ENCODE measurements around the gene ATP6V1F.
"Not testable (repeated sequence)": the region's sequence is repeated elsewhere in the genome, so short reads cannot be mapped to it uniquely, and the experiment has no call there.

ATP6V1F gene

GRCh38 chr7:128903621-128904361 is 41.1 kb downstream of the ATP6V1F start:
- DNase-seq, result no peak

DNA sequence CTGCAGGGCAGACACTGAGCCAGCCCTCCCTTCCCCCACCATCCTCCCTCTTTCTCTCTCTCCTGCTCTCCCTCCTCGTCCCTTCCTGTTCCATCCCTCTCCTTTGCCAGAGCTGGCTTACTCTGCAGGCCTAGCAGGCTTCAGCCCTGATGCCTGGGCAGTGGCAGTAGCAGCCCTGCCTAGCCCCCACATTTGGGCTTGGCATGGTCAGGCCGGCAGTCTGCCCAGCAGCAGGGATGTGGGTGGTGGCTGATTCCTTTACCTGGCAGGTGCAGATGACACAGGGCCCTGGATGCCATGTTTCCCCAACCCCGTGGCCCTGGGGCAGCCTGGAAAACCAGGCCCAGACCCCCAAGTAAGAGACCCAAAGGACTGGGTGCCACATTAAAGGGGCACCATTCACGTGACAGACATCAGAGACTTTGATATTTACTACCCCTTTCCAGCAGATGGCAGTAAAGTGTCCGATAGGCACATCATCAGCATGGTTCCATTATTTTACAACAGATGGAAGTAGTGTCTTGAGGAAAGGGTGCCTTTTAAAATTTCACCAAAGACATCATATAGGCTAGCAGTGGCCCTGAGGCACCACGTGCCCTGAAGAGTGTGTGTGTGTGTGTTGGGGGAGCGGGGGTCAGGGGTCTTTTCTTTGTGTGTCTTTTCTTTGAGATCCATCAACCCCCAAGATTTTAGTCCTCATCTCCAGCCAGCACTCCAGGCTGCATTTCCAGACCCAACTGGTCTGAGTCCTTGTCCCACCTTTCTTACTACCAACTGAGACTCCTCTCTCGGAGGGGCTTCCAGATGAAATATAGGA is 41.9 kb downstream of the ATP6V1F start:
- DNase-seq, result no peak

DNA sequence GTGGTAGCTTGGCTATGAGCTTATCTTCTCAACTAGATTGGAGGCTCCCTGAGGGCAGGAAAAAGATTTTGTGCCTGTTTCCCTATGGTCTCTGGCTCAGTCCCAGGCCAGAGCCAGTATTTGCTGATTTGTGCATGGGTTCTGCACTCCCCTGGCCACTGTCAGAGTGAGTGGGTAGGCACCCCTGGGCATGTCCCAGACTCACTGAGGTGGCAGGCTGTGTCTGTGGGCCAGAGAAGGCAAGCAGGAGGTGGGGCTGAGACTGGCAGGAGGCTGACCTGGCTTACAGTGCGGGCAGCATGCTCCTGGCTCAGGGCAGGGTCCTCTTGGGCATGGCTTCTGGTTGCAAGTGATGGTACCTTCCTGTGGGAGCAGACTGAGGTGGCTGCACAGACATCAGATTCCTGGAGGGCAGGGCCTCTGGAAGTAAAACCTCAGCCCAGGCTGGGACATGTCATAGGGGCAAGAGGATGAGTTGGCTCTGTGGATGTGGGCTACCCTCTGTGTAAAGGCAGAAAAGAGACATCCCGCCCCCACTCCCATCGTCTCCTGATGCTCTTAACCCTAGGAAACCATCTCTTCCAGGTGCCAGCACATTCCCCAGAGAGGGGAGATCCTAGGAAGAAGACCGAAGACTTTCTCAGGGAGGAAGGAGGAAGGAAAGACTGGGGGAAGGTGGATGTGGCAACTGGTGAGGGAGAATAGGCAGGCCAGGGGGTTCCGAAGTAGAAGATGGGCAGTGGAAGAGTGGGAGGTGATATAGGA is 43.5 kb downstream of the ATP6V1F start:
- DNase-seq, result no peak

DNA sequence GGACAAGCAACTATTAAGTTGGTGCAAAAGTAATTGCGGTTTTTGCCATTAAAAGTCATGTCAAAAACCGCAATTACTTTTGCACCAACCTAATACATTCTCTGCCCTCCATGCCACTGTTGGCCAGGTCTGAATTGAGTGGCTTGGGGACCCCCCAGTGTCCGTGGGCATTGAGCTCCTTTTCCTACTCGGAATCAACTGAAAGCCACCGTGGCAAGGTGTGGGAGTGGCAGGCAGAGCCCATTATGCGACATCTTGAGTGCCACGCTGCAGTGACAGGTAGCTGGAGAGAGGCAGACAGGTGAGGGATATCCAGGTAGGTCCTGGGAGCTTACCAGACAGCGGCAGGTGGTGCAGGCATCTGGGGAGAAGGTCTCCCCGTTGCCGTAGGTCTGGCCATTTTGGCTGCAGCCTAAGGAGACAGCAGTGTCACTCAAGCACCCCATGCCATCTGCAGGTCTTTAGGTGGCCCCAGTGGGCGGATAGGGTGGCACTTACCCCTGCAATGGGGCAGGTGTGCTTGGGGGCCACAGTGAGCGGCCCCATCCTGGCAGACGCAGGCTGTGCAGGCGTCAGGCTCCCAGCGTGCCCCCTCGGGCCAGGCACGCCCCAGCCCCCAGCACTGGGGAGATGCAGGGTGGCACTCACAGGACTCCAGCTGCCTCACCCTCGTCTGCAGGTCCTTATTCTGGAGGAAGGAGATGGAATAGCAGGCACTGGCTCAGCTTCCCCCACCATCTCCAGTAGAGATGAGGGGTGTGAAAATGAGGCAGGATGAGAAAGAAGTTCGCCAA is 44.3 kb downstream of the ATP6V1F start:
- no peak for DNase-seq

DNA sequence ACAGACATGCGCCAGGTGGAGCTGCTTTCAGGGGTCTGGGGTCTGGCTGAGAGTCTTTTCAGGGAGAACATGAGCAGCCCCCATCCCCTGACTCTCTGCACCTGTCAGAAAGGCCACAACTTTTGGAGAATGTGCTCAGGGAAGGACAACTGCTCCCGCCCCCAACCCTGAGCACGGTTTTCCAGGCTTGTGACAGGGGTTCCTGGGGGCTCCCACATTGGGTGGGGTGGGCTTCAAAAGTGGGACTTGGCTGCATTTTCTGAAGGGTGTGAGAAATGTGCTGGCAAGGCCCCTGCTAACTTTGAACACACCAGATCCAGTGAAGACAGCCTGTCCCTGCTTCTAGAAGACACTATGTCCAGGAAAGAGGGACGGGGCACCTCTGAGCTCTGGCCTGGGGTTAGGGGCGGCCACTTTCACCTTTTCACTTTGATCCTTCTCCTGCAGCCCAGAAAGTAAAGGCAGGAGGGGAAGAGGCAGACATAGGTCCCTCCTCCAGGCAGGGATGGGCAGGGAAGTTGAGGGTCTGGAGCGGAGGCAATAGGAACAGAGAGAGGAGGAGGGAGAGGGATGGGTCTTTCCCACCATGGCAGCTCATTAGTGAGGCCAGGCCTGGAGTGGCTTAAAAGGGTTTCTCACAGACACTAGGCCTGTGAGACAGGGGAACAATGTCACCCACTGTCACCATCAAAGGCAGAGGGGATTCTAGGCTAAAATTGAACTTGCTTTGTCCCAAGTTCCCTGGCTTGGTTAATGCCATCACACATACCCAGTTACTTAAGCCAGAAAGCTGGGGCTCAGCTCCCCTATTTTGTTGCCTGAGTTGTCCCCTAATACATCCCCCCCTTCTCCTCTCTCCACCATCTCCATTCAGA is 46.3 kb downstream of the ATP6V1F start:
- no peak for DNase-seq

DNA sequence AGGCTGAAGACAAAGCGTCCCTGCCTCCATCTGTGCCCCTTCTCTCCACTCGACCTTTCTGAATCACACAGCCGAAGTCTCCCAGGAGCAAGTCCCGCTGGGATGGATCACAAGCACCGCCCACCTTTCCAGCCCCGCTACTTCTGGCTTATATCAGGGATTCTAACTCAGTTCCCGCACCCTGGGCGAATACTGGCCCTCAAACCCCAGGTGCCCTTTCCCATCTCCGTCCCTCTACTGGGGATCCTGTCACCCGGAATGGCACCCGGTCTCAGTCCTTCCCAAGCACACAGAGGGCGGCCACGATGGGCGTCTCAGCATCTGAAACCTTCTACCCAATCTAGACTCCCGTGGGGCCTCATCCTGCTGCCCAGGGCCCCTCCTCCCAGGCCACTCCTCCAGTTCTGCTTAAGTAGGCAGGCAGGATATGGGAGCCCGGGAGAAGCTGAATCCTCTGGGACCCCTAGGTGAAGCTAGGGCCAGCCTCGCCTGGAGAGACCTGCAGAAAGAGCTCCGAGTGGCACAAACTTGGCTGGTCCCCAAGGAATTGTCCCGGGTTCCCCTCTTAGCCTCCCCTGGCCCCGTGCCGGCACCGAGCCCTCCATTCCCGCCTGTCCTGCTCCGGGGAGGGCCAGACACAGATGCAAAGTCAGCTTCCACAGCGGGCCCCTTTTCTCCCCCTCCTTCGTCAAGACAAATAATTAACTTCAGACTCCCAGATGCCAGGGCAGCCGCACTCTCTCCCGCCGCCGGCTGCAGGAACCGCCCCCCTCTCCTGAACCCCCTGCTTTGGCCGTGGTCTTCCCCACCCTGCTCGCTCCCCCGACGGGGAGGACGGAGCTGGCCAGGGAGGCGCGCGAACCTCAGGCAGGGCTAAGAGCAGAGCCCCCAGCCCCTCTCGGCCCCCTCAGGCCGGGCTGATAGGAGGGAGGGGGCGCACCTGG is 47.2 kb downstream of the ATP6V1F start:
- DNase-seq, result no peak

DNA sequence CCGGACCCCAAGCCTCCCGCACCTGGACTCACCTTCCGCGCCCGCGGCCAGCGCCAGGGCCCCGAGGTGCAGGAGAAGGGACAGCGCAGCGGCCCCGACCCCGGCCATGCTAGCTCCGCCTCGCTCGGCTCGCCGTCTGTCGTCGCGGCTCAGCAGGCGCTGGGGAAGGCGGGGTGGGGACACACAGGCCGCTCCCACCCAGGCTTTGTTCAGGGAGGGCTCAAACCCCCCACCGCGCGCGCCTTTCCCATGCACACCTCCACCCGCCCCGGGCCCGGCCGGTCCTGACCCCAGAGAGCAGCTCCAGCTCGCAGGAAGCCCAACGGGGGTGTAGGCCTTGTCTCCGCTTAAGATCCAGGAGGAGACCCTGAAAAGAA is 47.9 kb downstream of the ATP6V1F start, which contains the start of gene KCP:
Gene KCP, minus strand, starts transcription at position 141 of the 377 bp plus-strand sequence. Its CDS starts 33 bp downstream, at position 108.
- no peak for DNase-seq

DNA sequence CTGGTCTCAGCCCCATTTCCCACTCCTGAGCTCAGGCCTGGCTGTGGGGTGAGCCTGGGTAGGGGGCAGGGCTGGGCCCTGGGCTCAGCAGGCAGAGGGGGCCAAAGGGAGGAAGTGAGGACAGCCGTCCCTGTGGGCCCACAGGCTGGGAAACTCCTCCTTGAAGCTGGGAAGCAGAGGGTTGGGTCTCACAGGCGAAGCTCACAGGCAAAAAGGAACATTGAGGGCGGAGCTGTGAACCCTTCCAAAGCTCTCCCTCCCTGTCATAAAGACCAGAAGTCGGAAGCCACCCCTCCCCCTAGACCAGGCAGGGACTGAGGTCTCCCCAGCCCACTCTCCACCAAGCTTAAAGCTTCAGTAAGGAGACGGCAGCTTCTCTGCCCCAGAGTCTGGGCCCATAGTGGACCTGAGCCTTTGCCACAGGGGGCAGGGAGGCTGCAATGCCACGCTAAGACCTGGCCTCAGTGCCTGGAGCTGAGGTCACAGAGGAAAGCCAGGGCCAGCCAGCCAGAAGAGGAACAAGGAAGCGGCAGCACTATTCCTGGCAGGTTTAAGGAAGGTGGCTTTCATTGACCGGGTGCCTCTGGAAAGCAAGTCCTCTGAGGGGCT is 48.9 kb downstream of the ATP6V1F start:
- no peak for DNase-seq

- no peak for DNase-seq
These were observed 49.6 kb downstream of the ATP6V1F start for GRCh38 chr7:128912281-128912680.

DNA sequence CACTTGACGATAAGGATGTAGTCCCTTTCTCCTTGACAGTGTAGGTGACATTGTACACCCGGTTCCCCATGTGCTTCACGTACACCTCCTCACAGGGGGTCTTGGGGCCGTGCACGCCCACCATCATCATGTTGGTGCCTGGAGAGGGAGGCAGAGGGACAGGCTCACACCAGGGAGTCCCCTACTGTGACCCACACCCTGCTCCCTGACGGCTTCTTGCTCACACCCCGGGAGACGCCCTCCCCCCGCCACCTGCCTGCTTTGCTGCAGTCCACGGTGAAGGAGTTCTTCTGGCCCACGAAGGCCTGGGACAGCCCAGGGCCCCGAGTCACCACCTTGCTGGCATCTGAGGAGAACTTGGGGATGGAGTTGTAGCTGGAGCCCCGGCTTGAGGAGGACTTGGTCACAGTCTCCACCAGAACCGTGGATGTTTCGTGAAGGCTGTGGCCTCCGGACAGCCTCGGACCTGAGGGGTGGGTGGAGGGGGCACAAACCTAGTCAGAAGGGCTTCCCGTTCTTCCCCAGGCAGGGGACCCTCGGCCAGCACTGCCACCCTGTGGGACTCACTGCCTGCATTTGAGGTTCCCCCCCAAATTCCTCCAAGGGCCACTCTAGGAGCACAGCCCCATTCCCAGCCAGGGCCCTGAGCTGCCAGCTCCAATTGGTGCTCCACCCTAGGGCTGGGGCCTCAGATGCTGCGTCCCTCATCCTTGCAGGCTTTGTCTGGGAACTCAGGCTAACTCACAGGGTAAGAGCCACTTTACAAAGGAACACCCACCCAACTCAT is 50.2 kb downstream of the ATP6V1F start:
- DNase-seq, result not testable (repeated sequence)

DNA sequence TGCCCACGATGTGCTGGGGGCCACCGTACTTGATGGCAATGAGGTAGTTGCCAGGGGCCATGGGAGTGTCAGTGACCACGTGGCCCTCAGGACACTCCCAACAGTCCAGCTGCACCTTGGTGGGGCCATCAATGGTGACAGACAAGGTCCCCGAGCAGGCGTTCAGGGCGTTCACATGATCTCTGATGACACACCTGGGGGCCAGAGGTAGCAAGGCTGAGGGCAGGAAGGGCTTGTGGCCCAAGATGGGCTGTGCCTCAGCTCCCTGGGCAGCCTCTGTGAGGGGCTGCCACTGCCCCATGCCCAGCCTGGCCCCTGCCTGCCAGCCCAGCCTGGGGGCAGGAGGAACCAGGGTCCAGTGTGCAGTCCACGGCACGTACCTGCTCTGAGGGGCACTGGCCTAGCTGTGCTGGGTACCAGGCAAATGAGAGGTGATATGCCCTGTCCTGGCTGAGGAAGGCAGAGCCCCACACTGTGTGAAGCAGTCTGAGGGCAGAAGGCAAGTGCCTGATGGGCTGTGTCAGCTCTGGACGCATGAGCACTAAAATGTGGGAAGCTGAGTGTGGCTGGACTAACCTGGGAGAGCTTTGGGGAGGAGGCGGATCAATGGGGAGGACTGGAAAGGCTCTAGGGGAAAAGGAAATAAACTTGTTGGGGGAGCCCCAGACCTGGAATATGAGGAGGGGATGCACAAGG is 51.4 kb downstream of the ATP6V1F start:
- DNase-seq, result no peak

DNA sequence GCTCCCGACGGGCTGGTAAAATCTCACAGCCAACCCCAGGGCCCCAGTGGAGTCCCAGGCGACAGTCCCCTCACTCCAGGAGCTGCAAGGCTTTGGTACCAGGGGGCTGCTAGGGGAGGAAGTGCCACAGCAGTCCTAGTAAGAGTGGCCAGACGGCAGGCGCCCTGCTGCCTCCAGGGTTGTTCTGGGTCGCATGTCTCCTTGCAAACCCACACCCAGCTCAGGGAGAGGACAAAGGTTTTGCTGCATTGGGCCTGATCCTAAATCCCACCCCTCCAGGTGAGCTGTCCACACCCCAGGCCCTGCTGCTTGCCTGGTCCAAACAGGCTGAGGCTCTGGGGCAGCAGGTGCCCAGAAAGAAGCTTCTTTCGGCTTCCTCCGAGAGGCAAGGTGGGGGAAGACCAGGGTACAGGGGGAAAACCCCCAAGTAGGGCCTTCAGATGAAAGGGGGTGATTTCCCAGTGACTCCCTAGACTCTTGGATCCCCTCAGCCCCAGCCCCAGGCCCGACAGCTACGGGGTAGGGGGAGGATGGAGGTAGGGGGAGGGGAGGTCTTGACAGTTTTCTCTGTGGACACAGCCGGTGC is 52.0 kb downstream of the ATP6V1F start:
- no peak for DNase-seq

- DNase-seq, result no peak
These were observed 52.7 kb downstream of the ATP6V1F start for GRCh38 chr7:128915271-128915819.

Data from NCI-H187 (cell line).